RPMI7951 (cell line): Measurements from ENCODE around the gene IRF4. TPM values are rescaled to one million over a fixed set of nuclear protein-coding genes. Genes with fewer than 3 reads are reported as not detected.
"Not testable (repeated sequence)": the region's sequence is repeated elsewhere in the genome, so short reads cannot be mapped to it uniquely, and the experiment has no call there.

Experiments
- DNase-seq: peaks from one replicate; pipeline ENCODE4 v3.0.0-alpha.2; 2012; ENCODE audit warnings: low read depth
- total RNA-seq: library from RNA; depleted of rRNA; stranded (reverse); fragments of >200 nt; shearing (Covaris generic); gene quantifications from 2 replicates; pipeline ENCODE4 v1.2.3, GENCODE V29; 2014

IRF4 gene
- total RNA-seq, 1 experiment from 2014 or later: 0.24 TPM

- no peak for DNase-seq
Measured at GRCh38 chr6:366389-367297, 24.9 kb upstream of the IRF4 start.

GRCh38 chr6:367298-367794, 24.2 kb upstream of the IRF4 start:
- DNase-seq: no peak

- DNase-seq: no peak
Measured at GRCh38 chr6:367891-368630, 23.5 kb upstream of the IRF4 start.

GRCh38 chr6:369559-370431, 21.8 kb upstream of the IRF4 start:
- no peak for DNase-seq

- DNase-seq: no peak
Measured at GRCh38 chr6:370555-370954, 21.0 kb upstream of the IRF4 start.

GRCh38 chr6:371851-372250, 19.7 kb upstream of the IRF4 start:
- DNase-seq: not testable (repeated sequence)

- no peak for DNase-seq
Measured at GRCh38 chr6:372336-372911, 19.1 kb upstream of the IRF4 start.

- DNase-seq: no peak
Measured at GRCh38 chr6:373031-373430, 18.5 kb upstream of the IRF4 start.

GRCh38 chr6:373773-374724, 17.5 kb upstream of the IRF4 start:
- DNase-seq: no peak

GRCh38 chr6:374956-375355, 16.6 kb upstream of the IRF4 start:
- DNase-seq: no peak

- no peak for DNase-seq
Measured at GRCh38 chr6:376827-377640, 14.5 kb upstream of the IRF4 start.

- not testable (repeated sequence) for DNase-seq
Measured at GRCh38 chr6:377641-378020, 13.9 kb upstream of the IRF4 start.

- DNase-seq: no peak
Measured at GRCh38 chr6:378090-378957, 13.2 kb upstream of the IRF4 start.

- no peak for DNase-seq
Measured at GRCh38 chr6:378958-379409, 12.6 kb upstream of the IRF4 start.

GRCh38 chr6:379410-380181, 12.0 kb upstream of the IRF4 start:
- no peak for DNase-seq

GRCh38 chr6:380234-381218, 11.0 kb upstream of the IRF4 start:
- no peak for DNase-seq
